Measurements from ENCODE around the gene NDN.
"Not testable (repeated sequence)": the region's sequence is repeated elsewhere in the genome, so short reads cannot be mapped to it uniquely, and the experiment has no call there.

The NDN gene

GRCh38 chr15:23687143-23687470 is at the start of gene NDN:
Gene NDN, minus strand, starts transcription at chr15:23687305. Its CDS starts 88 bp downstream, at chr15:23687217.
- peak in 1 of 3 experiments; percentile 11 for DNase-seq (ENCODE audit: low read depth in 3 of 3)

- DNase-seq (ENCODE audit: low read depth in 3 of 3), result no peak
These were observed 49.0 kb upstream of the NDN start for GRCh38 chr15:23736033-23736673.

GRCh38 chr15:23734862-23735261 is 47.8 kb upstream of the NDN start:
- DNase-seq (ENCODE audit: low read depth in 3 of 3), result no peak

GRCh38 chr15:23713874-23714656 is 27.0 kb upstream of the NDN start:
- not testable (repeated sequence) for DNase-seq (ENCODE audit: low read depth in 3 of 3)

- no peak for DNase-seq (ENCODE audit: low read depth in 3 of 3)
These were observed 21.2 kb upstream of the NDN start for GRCh38 chr15:23708332-23708731.

GRCh38 chr15:23695282-23695681 is 8.2 kb upstream of the NDN start:
- DNase-seq (ENCODE audit: low read depth in 3 of 3), result no peak

GRCh38 chr15:23694592-23694991 is 7.5 kb upstream of the NDN start:
- DNase-seq (ENCODE audit: low read depth in 3 of 3), result no peak

GRCh38 chr15:23690450-23690852 is 3.3 kb upstream of the NDN start:
- no peak for DNase-seq (ENCODE audit: low read depth in 3 of 3)

GRCh38 chr15:23690015-23690414 is 2.9 kb upstream of the NDN start:
- DNase-seq (ENCODE audit: low read depth in 3 of 3), result no peak

- DNase-seq (ENCODE audit: low read depth in 3 of 3), result no peak
These were observed 501 bp downstream of the NDN start for GRCh38 chr15:23686466-23687142.

- DNase-seq (ENCODE audit: low read depth in 3 of 3), result no peak
These were observed 15.6 kb downstream of the NDN start for GRCh38 chr15:23671481-23671880.

- no peak for DNase-seq (ENCODE audit: low read depth in 3 of 3)
These were observed 16.1 kb downstream of the NDN start for GRCh38 chr15:23670970-23671369.

GRCh38 chr15:23663232-23663631 is 23.9 kb downstream of the NDN start:
- DNase-seq (ENCODE audit: low read depth in 3 of 3), result no peak

GRCh38 chr15:23648920-23649515 is 38.1 kb downstream of the NDN start:
- DNase-seq (ENCODE audit: low read depth in 3 of 3), result peak in 1 of 3 experiments; percentile 26

- DNase-seq (ENCODE audit: low read depth in 3 of 3), result no peak
These were observed 39.4 kb downstream of the NDN start, which contains the start of gene MAGEL2 for GRCh38 chr15:23647421-23648370. Gene MAGEL2, minus strand, starts transcription at chr15:23647867. Its CDS starts 125 bp downstream, at chr15:23647742.

- DNase-seq (ENCODE audit: low read depth in 3 of 3), result no peak
These were observed 40.2 kb downstream of the NDN start for GRCh38 chr15:23647001-23647295.

GRCh38 chr15:23646165-23647000 is 40.7 kb downstream of the NDN start:
- no peak for DNase-seq (ENCODE audit: low read depth in 3 of 3)

GRCh38 chr15:23645371-23646164 is 41.5 kb downstream of the NDN start:
- DNase-seq (ENCODE audit: low read depth in 3 of 3), result no peak

GRCh38 chr15:23644829-23645228 is 42.3 kb downstream of the NDN start:
- DNase-seq (ENCODE audit: low read depth in 3 of 3), result no peak
